BE2C (cell line): ENCODE measurements around the gene NNAT.

ENCODE experiments used
- DNase-seq: peaks from one replicate; pipeline ENCODE4 v3.0.0-alpha.2; 2020
- H3K27me3 ChIP-seq: fragments of 250-450 bp; sonication (Bioruptor Pico); 2 replicates; pipeline ENCODE4 v1.5.1; 2020; ENCODE audit warnings: mild to moderate bottlenecking
- H3K36me3 ChIP-seq: fragments of 250-450 bp; sonication (Bioruptor Pico); 2 replicates; pipeline ENCODE4 v1.5.1; 2020; ENCODE audit warnings: mild to moderate bottlenecking
- H3K4me1 ChIP-seq: fragments of 250-450 bp; sonication (Bioruptor Pico); 2 replicates; pipeline ENCODE4 v1.5.1; 2020
- H3K4me3 ChIP-seq: 2 replicates; pipeline ENCODE4 v1.5.1; 2011; ENCODE audit warnings: low read depth, low read length
- H3K9me3 ChIP-seq: fragments of 250-450 bp; sonication (Bioruptor Pico); 2 replicates; pipeline ENCODE4 v1.5.1; 2020
- TF ChIP-seq, protein P1 (sequence below): IDR thresholded peaks from 2 replicates; pipeline ENCODE4 v1.5.1; 2012; ENCODE audit warnings: mild to moderate bottlenecking, low read depth, low read length

NNAT gene

GRCh38 chr20:37515876-37516275 lies 5.2 kb upstream of the NNAT start:
- peaks cover 14% of the 10 kb centered on the region for H3K36me3 ChIP-seq
- DNase-seq = no peak

DNA sequence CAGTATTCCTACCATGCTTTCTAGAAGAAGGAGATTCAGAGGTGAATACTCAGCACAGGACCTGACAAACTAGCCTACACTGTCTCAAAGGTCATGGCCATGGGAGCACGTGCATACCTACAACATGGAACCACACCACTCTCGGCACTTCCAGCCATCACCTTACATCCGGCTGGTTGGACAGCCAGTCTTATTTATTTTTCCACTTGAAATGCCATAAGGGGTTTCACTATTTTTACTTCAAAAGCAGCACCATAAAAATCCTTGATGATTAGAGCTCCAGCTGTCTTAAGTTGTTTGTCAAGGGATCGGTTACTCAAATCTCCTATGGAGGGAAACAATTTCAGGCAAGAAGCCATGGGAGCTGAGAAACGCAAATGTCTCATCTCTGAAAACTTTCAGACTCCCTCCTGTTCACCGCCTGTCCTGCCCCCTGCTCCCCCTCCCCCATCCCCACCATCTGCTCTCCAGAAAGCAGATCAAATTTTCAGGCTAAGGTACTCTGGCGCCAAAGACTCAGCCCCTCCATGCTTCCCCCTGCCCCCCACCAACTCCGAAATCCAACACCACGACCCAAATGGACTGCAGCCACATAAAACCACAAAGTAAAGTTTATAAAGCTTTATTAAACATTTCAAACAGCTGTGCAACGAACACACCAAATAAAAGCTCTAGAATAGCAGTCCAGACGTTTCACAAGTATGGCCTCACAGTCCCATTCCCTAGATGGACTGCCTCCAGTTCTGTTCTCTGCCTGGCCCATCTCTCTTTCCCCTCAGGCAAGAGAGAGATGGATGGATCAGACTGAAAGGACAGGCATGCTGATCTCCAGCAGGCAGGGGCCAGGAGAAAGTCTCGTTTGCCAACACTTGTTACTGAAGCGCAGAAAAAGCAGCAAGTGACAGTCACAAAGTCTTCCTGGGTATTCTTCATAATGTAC lies 4.0 kb upstream of the NNAT start:
- TF ChIP-seq, protein P1, sequence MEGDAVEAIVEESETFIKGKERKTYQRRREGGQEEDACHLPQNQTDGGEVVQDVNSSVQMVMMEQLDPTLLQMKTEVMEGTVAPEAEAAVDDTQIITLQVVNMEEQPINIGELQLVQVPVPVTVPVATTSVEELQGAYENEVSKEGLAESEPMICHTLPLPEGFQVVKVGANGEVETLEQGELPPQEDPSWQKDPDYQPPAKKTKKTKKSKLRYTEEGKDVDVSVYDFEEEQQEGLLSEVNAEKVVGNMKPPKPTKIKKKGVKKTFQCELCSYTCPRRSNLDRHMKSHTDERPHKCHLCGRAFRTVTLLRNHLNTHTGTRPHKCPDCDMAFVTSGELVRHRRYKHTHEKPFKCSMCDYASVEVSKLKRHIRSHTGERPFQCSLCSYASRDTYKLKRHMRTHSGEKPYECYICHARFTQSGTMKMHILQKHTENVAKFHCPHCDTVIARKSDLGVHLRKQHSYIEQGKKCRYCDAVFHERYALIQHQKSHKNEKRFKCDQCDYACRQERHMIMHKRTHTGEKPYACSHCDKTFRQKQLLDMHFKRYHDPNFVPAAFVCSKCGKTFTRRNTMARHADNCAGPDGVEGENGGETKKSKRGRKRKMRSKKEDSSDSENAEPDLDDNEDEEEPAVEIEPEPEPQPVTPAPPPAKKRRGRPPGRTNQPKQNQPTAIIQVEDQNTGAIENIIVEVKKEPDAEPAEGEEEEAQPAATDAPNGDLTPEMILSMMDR = no peak
- H3K4me3 ChIP-seq = no peak overlapping the region
- peaks cover 21% of the 10 kb centered on the region for H3K36me3 ChIP-seq
- DNase-seq = no peak
- H3K9me3 ChIP-seq = 0 out of 2 replicates have a peak, but pooled peaks cover 2% of the 10 kb centered on the region
- peaks cover 10% of the 10 kb centered on the region for H3K4me1 ChIP-seq
- H3K27me3 ChIP-seq = no peaks in the 10 kb centered on the region

More at GRCh38 chr20:37515876-37516275, 5.2 kb upstream of the NNAT start:
- TF ChIP-seq, protein P1 = no peak
- H3K9me3 ChIP-seq = no peaks in the 10 kb centered on the region
- no peaks in the 10 kb centered on the region for H3K27me3 ChIP-seq
- peaks cover 10% of the 10 kb centered on the region for H3K4me1 ChIP-seq
- H3K4me3 ChIP-seq = no peak overlapping the region

- no peaks in the 10 kb centered on the region for H3K27me3 ChIP-seq
- H3K36me3 ChIP-seq = peaks cover 21% of the 10 kb centered on the region
- H3K4me3 ChIP-seq = no peak overlapping the region
- no peak for DNase-seq
- peaks cover 10% of the 10 kb centered on the region for H3K4me1 ChIP-seq
- TF ChIP-seq, protein P1 = no peak
- H3K9me3 ChIP-seq = 0 out of 2 replicates have a peak, but pooled peaks cover 2% of the 10 kb centered on the region
Observed at GRCh38 chr20:37518059-37518458, 3.0 kb upstream of the NNAT start.

GRCh38 chr20:37518606-37519507 lies 2.2 kb upstream of the NNAT start:
- TF ChIP-seq, protein P1 = no peak
- no peak for DNase-seq
- H3K27me3 ChIP-seq = no peaks in the 10 kb centered on the region
- 0 out of 2 replicates have a peak, but pooled peaks cover 2% of the 10 kb centered on the region for H3K9me3 ChIP-seq
- H3K4me3 ChIP-seq = no peak overlapping the region
- H3K4me1 ChIP-seq = peaks cover 10% of the 10 kb centered on the region
- peaks cover 21% of the 10 kb centered on the region for H3K36me3 ChIP-seq

- DNase-seq = peak; percentile 64
- Histone ChIP-seq H3K27me3 (no peaks in the 10 kb centered on the region), H3K4me3 (no peak overlapping the region), H3K4me1 (peaks cover 10% of the 10 kb centered on the region), H3K36me3 (peaks cover 21% of the 10 kb centered on the region), H3K9me3 (0 out of 2 replicates have a peak, but pooled peaks cover 2% of the 10 kb centered on the region)
- TF ChIP-seq, protein P1 = peak; percentile 42
Observed at GRCh38 chr20:37519508-37520418, 1.3 kb upstream of the NNAT start.
